GM21515 (cell line): ENCODE measurements around the gene AHNAK2.
"Not testable (repeated sequence)": the region's sequence is repeated elsewhere in the genome, so short reads cannot be mapped to it uniquely, and the experiment has no call there.

Source experiments
- ATAC-seq: cut with Tn5 transposase; IDR thresholded peaks from one replicate; pipeline ENCODE4 v1.9.1; 2021; ENCODE audit not compliant: unreplicated experiment

The AHNAK2 gene

GRCh38 chr14:104977681-104978653 lies at the start of gene AHNAK2:
TSS of gene AHNAK2 (minus strand) at chr14:104978374. CDS start at chr14:104978237, 137 bp downstream.
- ATAC-seq, result no peak

GRCh38 chr14:105027718-105028117 lies 49.5 kb upstream of the AHNAK2 start:
- ATAC-seq, result not testable (repeated sequence)

- ATAC-seq, result no peak
These were observed 48.8 kb upstream of the AHNAK2 start for GRCh38 chr14:105026802-105027563.

GRCh38 chr14:105026033-105026785 lies 48.0 kb upstream of the AHNAK2 start:
- no peak for ATAC-seq

- no peak for ATAC-seq
These were observed 47.3 kb upstream of the AHNAK2 start for GRCh38 chr14:105025429-105025828.

GRCh38 chr14:105023791-105024480 lies 45.8 kb upstream of the AHNAK2 start:
- no peak for ATAC-seq

GRCh38 chr14:105023144-105023543 lies 45.0 kb upstream of the AHNAK2 start:
- no peak for ATAC-seq

GRCh38 chr14:105022276-105022670 lies 44.1 kb upstream of the AHNAK2 start:
- no peak for ATAC-seq

- no peak for ATAC-seq
These were observed 43.6 kb upstream of the AHNAK2 start for GRCh38 chr14:105021656-105022275.

GRCh38 chr14:105020815-105021655 lies 42.9 kb upstream of the AHNAK2 start, which contains the start of gene CDCA4:
TSS of gene CDCA4 (minus strand) at chr14:105021083. CDS start at chr14:105011929, 9,154 bp downstream.
- ATAC-seq, result peak; percentile 82

GRCh38 chr14:105019861-105020814 lies 42.0 kb upstream of the AHNAK2 start:
- peak; percentile 22 for ATAC-seq

- ATAC-seq, result no peak
These were observed 40.2 kb upstream of the AHNAK2 start for GRCh38 chr14:105018414-105018813.

- ATAC-seq, result no peak
These were observed 37.7 kb upstream of the AHNAK2 start for GRCh38 chr14:105015905-105016304.

GRCh38 chr14:105015242-105015641 lies 37.1 kb upstream of the AHNAK2 start:
- no peak for ATAC-seq

GRCh38 chr14:105014631-105015030 lies 36.5 kb upstream of the AHNAK2 start:
- no peak for ATAC-seq

- ATAC-seq, result no peak
These were observed 35.9 kb upstream of the AHNAK2 start for GRCh38 chr14:105014032-105014431.

- no peak for ATAC-seq
These were observed 35.1 kb upstream of the AHNAK2 start for GRCh38 chr14:105013150-105013785.
